Natural killer cell (primary cell): Measurements from ENCODE around the gene TNPO2. TPM values are rescaled to one million over a fixed set of nuclear protein-coding genes. Genes with fewer than 3 reads are reported as not detected.

ENCODE experiments used
- ATAC-seq, 3 donors: fragments of 150-1000 bp in 2 of 3; fragments of 200-7000 bp in 1 of 3; cut with Tn5 transposase; 1 replicate in 1 of 3; 2 replicates in 2 of 3; pipeline ENCODE4 v1.10.0; 2021; ENCODE audit warnings: mild to moderate bottlenecking in 2 of 3, moderate library complexity in 2 of 3
- DNase-seq, 2 donors: peaks; one replicate each; pipeline versions ENCODE4 v3.0.0 to v3.0.0-alpha.2; 2013 to 2021; ENCODE audit warnings: mixed read lengths in 1 of 2
- H3K27ac ChIP-seq: one replicate; pipeline ENCODE4 v1.5.1; 2013; ENCODE audit warnings: mild to moderate bottlenecking, low read length
- H3K27me3 ChIP-seq: one replicate; pipeline ENCODE4 v1.6.1; 2013; ENCODE audit warnings: low read length; ENCODE audit not compliant: control insufficient read depth, insufficient read depth
- H3K36me3 ChIP-seq: one replicate; pipeline ENCODE4 v1.6.1; 2013; ENCODE audit warnings: low read length; ENCODE audit not compliant: control insufficient read depth, insufficient read depth
- H3K4me1 ChIP-seq: one replicate; pipeline ENCODE4 v1.6.1; 2013; ENCODE audit warnings: low read length; ENCODE audit not compliant: control insufficient read depth, insufficient read depth
- H3K4me3 ChIP-seq: one replicate; pipeline ENCODE4 v1.5.1; 2013; ENCODE audit warnings: low read length
- H3K9me3 ChIP-seq: one replicate; pipeline ENCODE4 v1.6.1; 2013; ENCODE audit warnings: low read length; ENCODE audit not compliant: control insufficient read depth, insufficient read depth
- H3K27ac Mint-ChIP-seq, 2 donors: one replicate each; pipeline ENCODE4 v1.8.0; 2022; ENCODE audit warnings: mild to moderate bottlenecking in 2 of 2, mixed read lengths in 2 of 2, moderate library complexity in 1 of 2
- H3K27me3 Mint-ChIP-seq, 2 donors: one replicate each; pipeline ENCODE4 v1.8.0; 2022; ENCODE audit warnings: low read depth in 2 of 2, mixed read lengths in 2 of 2
- H3K36me3 Mint-ChIP-seq: one replicate; pipeline ENCODE4 v1.8.0; 2022; ENCODE audit warnings: mixed read lengths
- H3K4me1 Mint-ChIP-seq, 2 donors: one replicate each; pipeline ENCODE4 v1.8.0; 2022; ENCODE audit warnings: mixed read lengths in 2 of 2
- H3K4me3 Mint-ChIP-seq: one replicate; pipeline ENCODE4 v1.8.0; 2022; ENCODE audit warnings: mild to moderate bottlenecking, moderate library complexity, mixed read lengths
- H3K9me3 Mint-ChIP-seq, 2 donors: one replicate each; pipeline ENCODE4 v1.8.0; 2022; ENCODE audit warnings: mixed read lengths in 2 of 2
- CTCF ChIP-seq: fragments of 200-600 bp; IDR thresholded peaks from one replicate; pipeline ENCODE4 v1.8.0; 2022; ENCODE audit warnings: antibody characterized with exemption
- WGBS: methylation state at CpG from one replicate; pipeline ENCODE4 v1.1.7; 2013; ENCODE audit warnings: missing lambda C conversion rate; ENCODE audit not compliant: insufficient coverage; 5-methylcytosine and 5-hydroxymethylcytosine counted together
- intact Hi-C: fragments of 100-400 bp; cut with micrococcal nuclease; formaldehyde crosslinking; loops from one replicate; pipeline ENCODE4 v1.14.2; 2022
- total RNA-seq, 4 donors: library from RNA; stranded (reverse); fragments of 120-200 nt in 1 of 4; gene quantifications; one replicate each; pipeline versions ENCODE4 v1.2.3 to v1.2.4, GENCODE V29; 2013 to 2022

The TNPO2 gene
- total RNA-seq, 3 donors from 2014 or later (not counting 1 experiment from before 2014, with no cell fraction given), result 56.8 to 66.6 (median 58.2) TPM

GRCh38 chr19:12749938-12750521 lies 26.3 kb upstream of the TNPO2 start:
- Histone ChIP-seq H3K4me1 (no peaks in the 10 kb centered on the region), H3K9me3 (peaks cover 9% of the 10 kb centered on the region), H3K4me3 (no peak overlapping the region), H3K36me3 (peaks cover 25% of the 10 kb centered on the region), H3K27me3 (no peaks in the 10 kb centered on the region), H3K27ac (no peak overlapping the region)
- Mint-ChIP-seq H3K36me3 (no peaks in the 10 kb centered on the region), H3K4me1 (peaks cover 0 to 5% of the 10 kb centered on the region in 2 donors), H3K27me3 (peaks cover 14 to 15% of the 10 kb centered on the region in 2 donors), H3K9me3 (no peaks in the 10 kb centered on the region), H3K4me3 (no peak overlapping the region), H3K27ac (no peak overlapping the region)
- ATAC-seq, result peak in 1 of 3 donors; percentile 20
- DNase-seq, result no peak
- intact Hi-C loops, result no loop called here
- 55% methylated on average over 24 of the region's 24 CpGs for WGBS
- no peak for TF ChIP-seq CTCF

- H3K9me3 Mint-ChIP-seq, result no peaks in the 10 kb centered on the region
- over 99% methylated on average over 6 of the region's 6 CpGs for WGBS
- DNase-seq (no peak), ATAC-seq (no peak)
- peaks cover 0 to 5% of the 10 kb centered on the region in 2 donors for H3K4me1 Mint-ChIP-seq
- no peak overlapping the region for H3K4me3 ChIP-seq
- H3K9me3 ChIP-seq, result peaks cover 9% of the 10 kb centered on the region
- no peak overlapping the region for H3K27ac ChIP-seq
- intact Hi-C loops, result no loop called here
- no peaks in the 10 kb centered on the region for H3K27me3 ChIP-seq
- no peak for TF ChIP-seq CTCF
- peaks cover 29% of the 10 kb centered on the region for H3K36me3 ChIP-seq
- no peaks in the 10 kb centered on the region for H3K4me1 ChIP-seq
- H3K27ac Mint-ChIP-seq, result no peak overlapping the region
- H3K27me3 Mint-ChIP-seq, result peaks cover 12 to 15% of the 10 kb centered on the region in 2 donors
- H3K4me3 Mint-ChIP-seq, result no peak overlapping the region
- H3K36me3 Mint-ChIP-seq, result no peaks in the 10 kb centered on the region
Measured at GRCh38 chr19:12748489-12748888, 24.8 kb upstream of the TNPO2 start.

- Histone ChIP-seq H3K27ac (no peak overlapping the region), H3K4me1 (no peaks in the 10 kb centered on the region), H3K36me3 (peaks cover 30% of the 10 kb centered on the region), H3K27me3 (no peaks in the 10 kb centered on the region), H3K9me3 (peaks cover 9% of the 10 kb centered on the region), H3K4me3 (no peak overlapping the region)
- DNase-seq, result no peak
- H3K27me3 Mint-ChIP-seq, result peaks cover 3 to 8% of the 10 kb centered on the region in 2 donors
- 77% methylated on average over 22 of the region's 22 CpGs for WGBS
- H3K36me3 Mint-ChIP-seq, result no peaks in the 10 kb centered on the region
- no peaks in the 10 kb centered on the region for H3K9me3 Mint-ChIP-seq
- no peak for ATAC-seq
- H3K4me3 Mint-ChIP-seq, result no peak overlapping the region
- intact Hi-C loops, result no loop called here
- H3K4me1 Mint-ChIP-seq, result peaks cover 0 to 5% of the 10 kb centered on the region in 2 donors
- H3K27ac Mint-ChIP-seq, result no peak overlapping the region
- no peak for TF ChIP-seq CTCF
Measured at GRCh38 chr19:12745166-12745897, 21.6 kb upstream of the TNPO2 start.
